M059J (cell line): ENCODE results near the gene SPATC1L. TPM values are rescaled to one million over a fixed set of nuclear protein-coding genes. Genes with fewer than 3 reads are reported as not detected.
A peak's percentile ranks its signal among the peaks of the same experiment; 100 is the strongest.

Experiments
- DNase-seq: peaks from one replicate; pipeline ENCODE4 v3.0.0-alpha.2; 2012; ENCODE audit warnings: low read depth
- total RNA-seq: library from RNA; depleted of rRNA; stranded (reverse); fragments of >200 nt; shearing (Covaris generic); gene quantifications from 2 replicates; pipeline ENCODE4 v1.2.3, GENCODE V29; 2014

SPATC1L gene
- total RNA-seq, 1 experiment from 2014 or later: 21.6 TPM

DNA sequence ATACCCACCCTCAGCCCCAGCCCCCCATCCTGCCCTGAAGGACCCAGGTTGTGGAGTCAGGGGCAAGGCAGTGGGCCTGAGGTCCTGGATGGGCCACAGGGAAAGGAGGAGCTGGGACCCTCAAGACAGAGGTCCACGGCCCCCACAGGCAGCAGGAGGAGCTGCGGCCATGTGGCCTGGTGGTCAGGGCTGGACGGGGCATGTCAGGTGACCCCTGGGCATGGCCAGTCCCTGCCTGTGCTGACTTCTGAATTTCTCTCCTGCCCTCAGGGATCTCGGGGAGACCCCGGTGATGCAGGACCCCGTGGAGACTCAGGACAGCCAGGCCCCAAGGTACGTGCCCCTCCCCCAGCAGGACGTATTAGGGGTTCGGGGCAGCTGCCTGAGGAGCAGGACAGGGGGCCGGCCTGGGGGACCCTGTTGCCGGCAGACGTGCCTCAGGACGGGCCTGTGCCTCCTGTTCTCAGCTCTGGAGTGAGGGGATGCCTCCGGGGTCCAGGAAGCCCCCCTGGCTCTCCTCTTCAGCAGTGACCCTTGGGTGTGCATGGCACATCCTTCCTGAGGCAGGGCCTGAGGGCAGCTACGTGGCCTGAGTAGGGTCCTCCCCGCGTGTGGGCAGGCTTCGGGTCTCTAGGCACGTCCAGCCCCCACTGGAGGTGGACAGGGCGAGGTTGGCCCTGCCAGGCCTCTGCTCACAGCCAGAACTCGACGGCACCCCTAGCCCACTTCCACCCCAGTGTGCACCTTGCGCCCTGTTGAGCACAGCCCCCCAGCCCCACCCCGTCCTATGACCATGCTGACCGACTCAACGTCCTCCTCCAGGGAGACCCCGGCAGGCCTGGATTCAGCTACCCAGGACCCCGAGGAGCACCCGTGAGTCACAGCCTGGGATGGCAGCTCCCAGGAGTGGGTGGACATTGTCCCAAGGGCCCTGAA, 62.7 kb downstream of the SPATC1L start:
- DNase-seq: no peak

DNA sequence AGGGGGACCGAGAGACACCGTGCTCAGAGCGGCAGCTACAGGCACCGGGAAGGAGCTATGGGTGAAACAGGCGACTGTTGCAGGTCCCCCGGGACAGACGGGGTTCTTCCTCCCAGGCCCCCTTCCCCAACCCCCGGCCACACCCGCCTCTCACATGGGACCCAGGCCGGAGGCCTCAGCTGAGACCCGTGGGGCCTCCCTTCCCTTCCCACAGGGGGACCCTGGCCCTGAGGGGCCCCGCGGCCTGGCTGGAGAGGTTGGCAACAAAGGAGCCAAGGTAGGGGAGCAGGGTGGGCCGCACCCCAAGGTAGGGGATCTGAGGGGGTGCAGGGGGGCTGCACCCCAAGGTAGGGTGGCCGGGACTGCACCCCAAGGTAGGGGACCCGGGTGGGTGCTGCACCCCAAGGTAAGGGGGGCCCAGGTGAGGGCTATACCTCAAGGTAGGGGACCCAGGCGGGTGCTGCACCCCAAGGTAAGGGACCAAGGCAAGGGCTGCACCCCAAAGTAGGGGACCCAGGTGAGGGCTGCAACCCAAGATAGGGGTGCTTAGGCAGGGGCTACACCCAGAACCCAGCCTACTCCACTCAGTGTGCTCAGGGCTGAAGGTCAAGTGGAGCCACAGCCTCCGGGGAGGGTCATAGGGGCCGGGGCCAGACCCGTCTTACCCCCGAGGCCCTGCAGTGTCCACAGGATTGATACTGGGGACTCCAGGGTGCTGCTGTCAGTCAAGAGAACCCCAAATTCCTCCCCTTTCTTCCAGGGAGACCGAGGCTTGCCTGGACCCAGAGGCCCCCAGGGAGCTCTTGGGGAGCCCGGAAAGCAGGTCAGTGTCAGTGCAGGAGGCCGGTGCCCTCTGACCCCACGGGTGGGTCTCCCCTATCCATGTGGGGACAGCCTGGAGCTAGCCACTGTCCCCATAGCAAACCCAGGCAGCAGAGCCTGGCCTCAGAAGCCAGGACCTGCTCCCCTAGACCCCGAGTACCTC, 63.7 kb downstream of the SPATC1L start:
- DNase-seq: no peak

DNA sequence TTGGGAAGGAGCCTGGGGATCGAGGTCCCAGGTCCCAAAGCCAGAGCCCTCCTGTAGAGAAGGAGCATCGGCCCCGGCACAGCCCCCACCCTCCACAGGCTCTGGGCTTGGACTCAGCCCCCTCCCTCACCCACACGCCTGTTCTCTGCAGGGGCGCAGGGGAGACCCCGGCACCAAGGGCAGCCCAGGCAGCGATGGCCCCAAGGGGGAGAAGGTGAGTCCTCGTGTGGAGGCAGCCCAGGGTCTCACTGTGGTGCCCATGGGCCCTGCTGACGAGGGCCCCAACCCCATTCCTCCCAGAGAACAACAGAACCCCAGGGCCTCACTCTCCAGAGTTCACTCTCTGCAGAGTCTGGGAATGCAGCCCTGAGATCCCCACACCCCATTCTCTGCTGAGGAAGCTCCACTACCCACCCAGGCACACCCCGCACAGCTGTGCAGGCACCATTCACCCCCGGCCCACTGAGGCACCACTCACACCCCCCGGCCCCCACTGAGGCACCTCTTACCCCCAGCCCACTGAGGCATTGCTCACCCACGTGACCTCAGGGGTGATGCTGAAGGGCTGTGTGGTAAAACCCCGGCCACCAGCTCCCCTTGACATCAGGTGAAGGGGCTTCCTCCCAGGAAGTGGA, 64.5 kb downstream of the SPATC1L start:
- no peak for DNase-seq

DNA sequence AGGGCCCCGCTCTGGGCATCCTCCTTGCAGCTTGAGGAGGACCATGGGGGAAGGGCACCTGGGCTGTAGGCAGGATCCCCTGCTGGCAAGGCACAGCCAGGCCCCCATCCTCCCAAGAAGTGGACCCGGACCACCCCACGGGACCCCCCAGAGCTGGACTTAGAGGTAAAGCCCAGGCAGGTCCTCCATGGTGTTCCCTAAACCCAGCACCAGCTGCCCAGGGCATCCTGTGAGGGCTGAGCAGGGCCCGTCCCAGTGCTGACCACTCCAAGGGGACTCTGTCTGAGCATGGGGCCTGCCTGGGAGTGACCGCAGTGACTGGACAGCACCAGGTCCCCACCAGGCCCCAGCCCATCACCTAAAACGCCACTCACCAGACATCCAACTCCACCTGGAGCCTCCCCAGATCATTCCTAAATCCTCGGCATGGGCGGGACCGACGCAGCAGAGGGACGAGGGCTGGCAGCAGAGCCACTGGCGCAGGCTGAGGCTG, 65.1 kb downstream of the SPATC1L start:
- no peak for DNase-seq

DNA sequence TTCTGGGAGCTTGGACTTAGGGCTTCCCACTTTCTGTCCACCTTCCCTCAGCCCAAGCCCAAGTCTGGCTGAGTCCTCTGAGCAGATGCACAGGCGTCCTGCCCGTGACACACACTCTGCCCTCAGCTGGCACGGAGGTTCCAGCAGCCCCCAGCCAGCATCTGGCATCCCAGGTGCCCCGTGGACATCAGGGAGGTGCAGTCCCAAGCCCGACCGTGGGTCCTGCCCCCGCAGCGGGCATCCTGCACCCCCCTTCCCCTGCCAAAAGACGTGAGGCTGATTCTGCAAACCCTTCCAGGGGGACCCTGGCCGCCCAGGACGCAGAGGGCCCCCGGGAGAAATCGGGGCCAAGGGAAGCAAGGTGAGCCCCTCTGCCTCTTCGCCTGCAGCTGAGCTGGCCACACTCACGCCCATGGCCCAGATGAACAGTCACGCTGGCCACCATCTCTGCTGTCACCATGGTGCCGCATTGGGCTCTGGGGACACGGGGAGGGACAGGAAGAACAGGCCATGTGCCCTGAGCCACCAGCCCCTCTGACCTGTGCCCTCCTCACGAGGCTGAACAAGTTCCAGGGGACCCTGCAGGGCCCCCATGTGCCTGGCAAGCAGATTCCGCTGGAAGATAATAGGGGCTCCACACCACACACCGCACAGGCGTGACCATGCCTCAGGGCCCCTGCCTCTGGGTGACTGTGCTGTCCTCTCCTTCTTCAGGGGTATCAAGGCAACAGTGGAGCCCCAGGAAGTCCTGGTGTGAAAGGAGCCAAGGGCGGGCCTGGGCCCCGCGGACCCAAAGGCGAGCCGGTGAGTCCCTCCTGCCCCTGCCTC, 65.7 kb downstream of the SPATC1L start:
- no peak for DNase-seq

DNA sequence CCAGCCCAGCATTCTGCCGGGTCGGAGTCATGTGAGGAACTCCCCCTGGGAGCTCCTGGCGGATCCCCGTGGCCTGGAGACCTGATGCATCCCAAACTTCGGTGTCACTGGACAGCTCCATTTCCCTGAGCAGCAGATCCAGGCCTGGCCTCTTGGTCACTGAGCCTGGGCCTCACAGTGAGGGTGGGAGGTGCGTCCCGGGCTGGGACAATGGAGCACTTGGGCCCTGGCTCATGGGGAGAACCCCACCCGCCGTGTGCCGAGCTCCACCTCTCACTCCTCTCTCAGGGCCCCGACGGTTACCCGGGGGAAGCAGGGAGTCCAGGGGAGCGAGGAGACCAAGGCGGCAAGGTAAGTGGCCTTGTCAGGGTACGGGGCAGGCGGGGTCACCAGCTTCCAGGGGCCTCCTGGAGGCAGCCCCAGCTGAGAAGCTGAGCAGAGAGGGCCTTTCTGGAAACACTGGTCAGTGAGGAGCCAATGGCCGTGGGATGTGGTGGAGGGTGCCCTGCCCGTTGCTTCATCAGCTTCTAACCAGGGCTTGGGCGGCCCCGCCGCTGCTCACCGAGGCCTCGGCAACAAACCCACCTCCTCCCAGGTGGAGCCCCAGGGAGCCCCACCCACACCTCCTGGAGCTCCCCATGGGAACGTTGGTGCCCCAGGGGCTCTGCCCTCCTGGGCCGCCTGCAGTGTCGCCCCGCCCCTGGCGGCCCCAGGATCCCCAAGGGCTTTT, 66.5 kb downstream of the SPATC1L start:
- DNase-seq: no peak

DNA sequence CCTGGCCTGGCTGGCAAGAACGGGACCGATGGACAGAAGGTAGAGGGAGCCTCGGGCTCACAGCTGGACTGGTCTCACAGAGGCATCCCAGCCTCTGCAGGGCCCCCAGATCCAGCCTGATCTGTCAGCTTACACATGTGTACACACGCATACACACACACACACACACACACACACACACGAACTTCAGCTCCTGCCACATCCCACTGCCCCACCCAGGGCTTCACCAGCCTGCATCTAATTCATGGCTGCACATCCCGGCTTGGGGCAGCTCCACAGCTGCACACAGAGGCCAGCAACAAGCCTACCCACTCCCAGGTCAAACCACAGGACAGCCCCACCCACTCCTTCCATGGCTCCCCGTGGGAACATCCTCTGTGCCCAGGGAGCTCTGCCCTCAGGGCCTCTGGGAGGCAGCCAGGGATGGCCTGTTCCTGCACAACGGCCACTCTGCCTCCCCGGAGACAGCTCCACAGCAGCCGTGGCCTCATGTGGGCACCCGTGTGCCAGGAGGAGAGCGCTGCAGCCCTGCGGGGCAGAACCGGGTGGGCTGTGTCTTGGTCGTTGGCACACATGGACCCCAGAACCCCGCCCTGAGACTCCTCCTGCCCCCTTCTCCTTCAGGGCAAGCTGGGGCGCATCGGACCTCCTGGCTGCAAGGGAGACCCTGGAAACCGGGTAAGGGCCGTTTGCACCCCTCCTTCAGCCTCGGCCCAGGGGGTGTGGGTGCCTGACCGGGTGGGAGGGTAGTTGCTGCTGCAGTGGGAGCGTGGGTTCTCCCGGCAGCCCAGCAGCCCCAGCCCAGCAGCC, 67.3 kb downstream of the SPATC1L start:
- DNase-seq: peak; percentile 85

DNA sequence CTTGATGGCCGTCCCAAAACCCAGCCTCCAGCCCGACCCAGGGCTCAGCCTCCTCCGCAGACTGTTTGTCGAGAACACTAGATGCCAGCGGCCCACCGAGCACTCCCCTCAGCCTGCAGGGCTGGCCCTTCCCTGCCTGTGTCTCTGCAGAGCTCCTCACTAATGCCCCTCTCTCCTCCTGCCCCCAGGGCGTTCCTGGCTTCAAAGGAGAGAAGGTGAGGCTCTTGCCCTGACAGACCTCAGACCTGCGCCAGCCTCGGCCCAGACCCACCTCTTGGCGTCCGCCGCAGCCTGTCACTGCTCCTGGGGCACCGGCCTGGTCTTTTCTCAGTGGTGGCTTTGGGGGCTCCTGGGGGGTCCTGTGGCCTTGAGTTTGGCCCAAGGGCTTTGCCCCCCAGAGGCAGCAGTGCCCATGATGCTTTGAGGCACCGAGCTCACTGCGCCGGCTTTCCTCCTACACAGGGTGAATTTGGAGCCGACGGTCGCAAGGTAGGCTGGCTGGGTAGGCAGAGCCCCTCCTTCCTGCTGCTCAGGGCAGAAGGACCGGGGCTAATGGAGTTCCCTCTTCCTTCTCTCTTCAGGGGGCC, 68.0 kb downstream of the SPATC1L start:
- no peak for DNase-seq

DNA sequence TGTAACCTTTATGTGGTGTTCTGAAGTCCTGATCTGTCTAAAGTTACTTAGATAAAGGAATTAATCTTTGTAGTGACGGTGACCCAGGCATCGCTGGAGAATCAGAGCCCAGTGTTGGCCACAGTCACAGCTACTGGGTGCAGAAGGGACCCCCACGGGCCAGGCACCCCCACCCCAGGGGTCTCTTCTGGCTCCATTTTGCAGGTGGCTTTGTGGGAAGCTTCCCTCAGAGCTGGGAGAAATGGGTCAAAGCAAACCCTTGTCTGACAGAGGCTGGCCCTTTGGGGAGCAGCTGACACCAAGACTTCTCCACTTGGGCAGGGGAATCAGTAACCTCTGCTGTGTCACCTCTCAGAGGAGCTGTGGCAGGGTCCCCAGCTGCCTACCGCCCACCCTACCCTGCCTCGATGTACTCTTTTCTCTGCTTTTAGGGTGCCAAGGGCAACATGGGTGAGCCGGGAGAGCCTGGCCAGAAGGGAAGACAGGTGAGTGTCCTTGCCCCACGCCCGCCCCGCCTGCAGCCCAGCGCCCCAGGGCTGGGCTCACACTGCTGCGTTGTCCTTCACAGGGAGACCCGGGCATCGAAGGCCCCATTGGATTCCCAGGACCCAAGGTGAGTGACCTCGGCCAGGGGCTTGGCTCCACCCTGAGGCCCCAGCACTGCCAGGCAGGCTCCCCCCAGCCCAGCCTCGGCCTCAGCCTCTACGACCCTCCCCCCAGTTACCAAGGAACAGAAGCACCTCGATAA, 68.6 kb downstream of the SPATC1L start:
- DNase-seq: no peak

DNA sequence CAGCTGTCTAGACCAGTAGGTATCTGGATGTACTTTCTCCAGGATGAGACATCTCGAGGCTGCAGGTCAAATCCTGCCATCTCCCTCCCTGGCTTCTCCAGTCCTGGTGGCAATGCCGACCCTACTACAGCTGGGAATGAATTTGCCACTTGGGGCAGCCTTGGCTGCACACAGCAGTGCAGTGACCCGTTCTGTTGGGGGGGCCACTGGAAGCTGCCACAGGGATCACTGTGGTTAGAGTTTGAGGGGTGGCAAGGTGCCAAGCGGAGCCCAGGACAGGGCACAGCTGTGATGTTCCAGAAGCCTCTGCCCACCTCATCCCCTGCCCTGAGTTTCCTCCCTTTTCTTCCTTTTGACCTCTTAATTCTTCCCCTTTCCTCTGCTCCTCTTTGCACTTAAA, 69.3 kb downstream of the SPATC1L start:
- DNase-seq: no peak

DNA sequence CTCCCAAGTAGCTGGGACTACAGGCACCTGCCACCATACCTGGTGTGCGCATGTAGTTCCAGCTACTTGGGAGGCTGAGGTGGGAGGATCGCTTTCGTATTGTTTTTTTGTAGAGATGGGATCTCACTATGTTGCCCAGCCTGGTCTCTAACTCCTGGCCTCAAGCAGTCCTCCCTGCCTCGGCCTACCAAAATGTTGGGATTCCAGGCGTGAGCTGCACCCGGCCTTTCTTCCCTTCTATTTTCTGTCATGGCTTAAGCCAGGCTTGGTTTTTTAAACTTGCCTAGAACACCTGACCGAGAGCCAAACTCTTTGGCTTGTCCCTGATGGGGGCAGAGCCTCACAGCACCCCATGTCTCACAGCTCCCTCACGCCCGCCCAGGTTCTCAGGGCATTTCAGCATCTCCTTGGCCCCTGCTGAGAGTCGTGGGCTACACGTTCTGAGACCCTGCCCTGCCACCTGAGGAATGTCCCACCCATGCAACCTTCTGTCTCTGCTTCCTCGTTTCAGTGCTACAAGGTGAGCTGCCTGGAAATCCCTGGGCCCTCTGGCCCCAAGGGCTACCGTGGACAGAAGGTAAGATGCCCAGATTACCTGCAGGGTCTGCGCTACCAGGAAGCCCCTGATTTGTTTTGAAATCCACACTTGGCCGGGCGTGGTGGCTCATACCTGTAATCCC, 70.6 kb downstream of the SPATC1L start:
- no peak for DNase-seq

DNA sequence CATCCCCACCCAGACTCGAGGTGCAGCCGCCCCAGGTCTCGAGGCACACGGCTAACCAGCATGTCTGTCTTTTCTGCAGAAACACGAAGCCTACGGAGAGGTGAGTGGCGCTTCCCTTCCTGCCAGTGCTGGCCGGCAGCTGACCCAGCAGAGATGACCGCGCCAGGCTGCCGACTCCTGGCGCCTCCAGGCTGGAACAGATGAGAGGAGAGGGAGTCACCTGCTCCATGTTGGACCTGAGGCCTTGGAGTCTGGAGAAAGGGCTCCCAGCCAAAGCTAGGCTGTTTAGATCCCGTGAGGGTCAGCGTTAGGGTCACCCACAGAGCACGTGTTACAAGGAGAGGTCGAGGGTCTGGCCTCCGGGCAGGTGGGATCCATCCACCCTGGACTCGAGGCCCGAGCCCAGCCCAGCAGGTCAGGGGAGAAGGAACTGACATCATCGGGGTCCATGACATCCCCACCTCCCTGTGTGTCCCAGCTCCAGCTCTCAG, 71.5 kb downstream of the SPATC1L start:
- no peak for DNase-seq

DNA sequence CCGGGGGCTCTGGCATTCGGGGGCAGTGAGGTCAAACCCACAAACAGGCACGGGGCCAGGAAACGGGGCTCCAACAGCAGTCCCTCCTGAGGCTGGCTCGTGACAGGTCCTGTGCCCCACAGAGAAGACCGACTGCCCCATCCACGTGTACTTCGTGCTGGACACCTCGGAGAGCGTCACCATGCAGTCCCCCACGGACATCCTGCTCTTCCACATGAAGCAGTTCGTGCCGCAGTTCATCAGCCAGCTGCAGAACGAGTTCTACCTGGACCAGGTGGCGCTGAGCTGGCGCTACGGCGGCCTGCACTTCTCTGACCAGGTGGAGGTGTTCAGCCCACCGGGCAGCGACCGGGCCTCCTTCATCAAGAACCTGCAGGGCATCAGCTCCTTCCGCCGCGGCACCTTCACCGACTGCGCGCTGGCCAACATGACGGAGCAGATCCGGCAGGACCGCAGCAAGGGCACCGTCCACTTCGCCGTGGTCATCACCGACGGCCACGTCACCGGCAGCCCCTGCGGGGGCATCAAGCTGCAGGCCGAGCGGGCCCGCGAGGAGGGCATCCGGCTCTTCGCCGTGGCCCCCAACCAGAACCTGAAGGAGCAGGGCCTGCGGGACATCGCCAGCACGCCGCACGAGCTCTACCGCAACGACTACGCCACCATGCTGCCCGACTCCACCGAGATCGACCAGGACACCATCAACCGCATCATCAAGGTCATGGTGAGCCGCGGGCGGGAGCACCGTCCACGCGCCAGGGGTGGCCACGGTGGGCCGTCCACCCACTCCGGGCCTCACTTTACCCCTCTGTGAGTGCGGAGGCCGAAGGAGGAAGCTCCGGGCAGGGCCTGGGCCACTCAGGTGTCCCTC, 72.2 kb downstream of the SPATC1L start:
- no peak for DNase-seq

DNA sequence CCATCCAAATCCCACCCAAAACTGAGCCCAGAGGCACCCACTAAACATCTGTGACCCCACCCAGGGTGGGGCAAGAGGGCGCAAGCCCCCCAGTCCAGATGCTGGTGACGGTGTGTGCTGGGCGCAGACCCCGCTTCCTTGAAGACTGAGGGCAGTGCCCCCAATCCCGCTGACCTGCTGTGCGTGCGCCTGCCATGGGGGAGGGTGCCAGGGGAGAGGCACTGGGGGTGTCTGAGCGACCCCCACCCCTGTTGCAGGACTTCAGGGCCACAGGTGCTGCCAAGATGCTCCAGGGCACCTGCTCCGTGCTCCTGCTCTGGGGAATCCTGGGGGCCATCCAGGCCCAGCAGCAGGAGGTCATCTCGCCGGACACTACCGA, 73.1 kb downstream of the SPATC1L start:
- no peak for DNase-seq
